Smooth muscle cell (in vitro differentiated cells): Measurements from ENCODE around the gene TUBGCP2. TPM values are rescaled to one million over a fixed set of nuclear protein-coding genes. Genes with fewer than 3 reads are reported as not detected.

ENCODE experiments used
- DNase-seq: peaks from one replicate; lab custom pipeline; 2025; ENCODE audit not compliant: unreplicated experiment; lab: John Stamatoyannopoulos, UW
- H2AFZ ChIP-seq: fragments of 200-600 bp; sonication (generic); 2 replicates; pipeline ENCODE4 v1.6.0; 2016; ENCODE audit warnings: antibody characterized with exemption, low read depth, mild to moderate bottlenecking
- H3F3A ChIP-seq: fragments of 200-600 bp; sonication (generic); 2 replicates; pipeline ENCODE4 v1.6.0; 2017; ENCODE audit warnings: antibody characterized with exemption, low read depth
- H3K27ac ChIP-seq: fragments of 200-600 bp; sonication (generic); 2 replicates; pipeline ENCODE4 v1.5.1; 2016; ENCODE audit warnings: low read depth, mild to moderate bottlenecking
- H3K27me3 ChIP-seq: fragments of 200-600 bp; sonication (generic); 2 replicates; pipeline ENCODE4 v1.6.1; 2016; ENCODE audit warnings: low read depth, mild to moderate bottlenecking
- H3K36me3 ChIP-seq: fragments of 200-600 bp; sonication (generic); 2 replicates; pipeline ENCODE4 v1.5.1; 2016; ENCODE audit warnings: low read depth
- H3K4me1 ChIP-seq: fragments of 200-600 bp; sonication (generic); 2 replicates; pipeline ENCODE4 v1.5.1; 2016; ENCODE audit warnings: low read depth
- H3K4me2 ChIP-seq: fragments of 200-600 bp; sonication (generic); 2 replicates; pipeline ENCODE4 v1.6.0; 2016; ENCODE audit warnings: mild to moderate bottlenecking
- H3K4me3 ChIP-seq: fragments of 200-600 bp; sonication (generic); 2 replicates; pipeline ENCODE4 v1.5.1; 2016; ENCODE audit warnings: mild to moderate bottlenecking
- H3K79me2 ChIP-seq: fragments of 200-600 bp; sonication (generic); 2 replicates; pipeline ENCODE4 v1.6.0; 2016; ENCODE audit warnings: low read depth, mild to moderate bottlenecking
- H3K9ac ChIP-seq: fragments of 200-600 bp; sonication (generic); 2 replicates; pipeline ENCODE4 v1.6.0; 2016; ENCODE audit warnings: low read depth
- H3K9me3 ChIP-seq: fragments of 200-600 bp; sonication (generic); replicated peaks from 2 replicates; pipeline ENCODE4 v1.5.1; 2016; ENCODE audit warnings: low read depth
- H4K20me1 ChIP-seq: fragments of 200-600 bp; sonication (generic); 2 replicates; pipeline ENCODE4 v1.6.0; 2016; ENCODE audit warnings: low read depth
- CTCF ChIP-seq: fragments of 200-600 bp; sonication (generic); IDR thresholded peaks from 2 replicates; pipeline ENCODE4 v1.5.1; 2017; ENCODE audit warnings: borderline replicate concordance, mild to moderate bottlenecking, antibody characterized with exemption; ENCODE audit not compliant: insufficient read depth, poor library complexity, severe bottlenecking
- WGBS: methylation state at CpG from one replicate; pipeline ENCODE4 v1.1.7; 2016; ENCODE audit warnings: low lambda C conversion rate; 5-methylcytosine and 5-hydroxymethylcytosine counted together
- polyA plus RNA-seq: library from polyadenylated mRNA; unstranded; fragments of >200 nt; fragmentation: Nextera tagmentation; extraction: Ambion mirVana; gene quantifications from 2 replicates; pipeline ENCODE4 v1.2.1, GENCODE V29; 2016
- total RNA-seq: library from RNA; depleted of rRNA; stranded (reverse); fragments of >200 nt; gene quantifications from 2 replicates; pipeline ENCODE4 v1.2.3, GENCODE V29; 2014

Gene TUBGCP2
- total and polyA plus RNA-seq, 2 experiments from 2014 or later = 39.5 to 40.5 TPM

- H3K9ac ChIP-seq = no peak overlapping the region
- no peak overlapping the region for H3K27ac ChIP-seq
- 89% methylated on average over 15 of the region's 15 CpGs for WGBS
Observed at GRCh38 chr10:133328358-133329343, 20.0 kb upstream of the TUBGCP2 start.

GRCh38 chr10:133327651-133328357, 19.1 kb upstream of the TUBGCP2 start:
- Histone ChIP-seq H2AFZ (no peak overlapping the region), H3K9ac (no peak overlapping the region), H3K27ac (no peak overlapping the region), H3F3A (no peaks in the 10 kb centered on the region), H4K20me1 (no peaks in the 10 kb centered on the region), H3K27me3 (peaks cover 54% of the 10 kb centered on the region), H3K36me3 (no peaks in the 10 kb centered on the region), H3K79me2 (no peaks in the 10 kb centered on the region), H3K4me3 (no peak overlapping the region), H3K4me1 (peaks cover 12% of the 10 kb centered on the region), H3K9me3 (no peaks in the 10 kb centered on the region), H3K4me2 (no peak overlapping the region)
- WGBS = 69% methylated on average over 12 of the region's 12 CpGs
- DNase-seq = no peak
- TF ChIP-seq CTCF = no peak

More at GRCh38 chr10:133328358-133329343, 20.0 kb upstream of the TUBGCP2 start:
- peaks cover 12% of the 10 kb centered on the region for H3K4me1 ChIP-seq
- no peak for TF ChIP-seq CTCF
- no peak overlapping the region for H2AFZ ChIP-seq
- no peak overlapping the region for H3K4me2 ChIP-seq
- H3K9me3 ChIP-seq = no peaks in the 10 kb centered on the region
- no peak for DNase-seq
- no peaks in the 10 kb centered on the region for H4K20me1 ChIP-seq
- peaks cover 60% of the 10 kb centered on the region for H3K27me3 ChIP-seq
- no peaks in the 10 kb centered on the region for H3K79me2 ChIP-seq
- no peaks in the 10 kb centered on the region for H3F3A ChIP-seq
- H3K4me3 ChIP-seq = no peak overlapping the region
- no peaks in the 10 kb centered on the region for H3K36me3 ChIP-seq

GRCh38 chr10:133326745-133327650, 18.3 kb upstream of the TUBGCP2 start:
- Histone ChIP-seq H4K20me1 (no peaks in the 10 kb centered on the region), H3K9ac (no peak overlapping the region), H3K4me1 (peaks cover 12% of the 10 kb centered on the region), H3K36me3 (no peaks in the 10 kb centered on the region), H2AFZ (no peak overlapping the region), H3K27me3 (peaks cover 46% of the 10 kb centered on the region), H3K27ac (no peak overlapping the region), H3K4me2 (no peak overlapping the region), H3K9me3 (no peaks in the 10 kb centered on the region), H3K4me3 (no peak overlapping the region), H3K79me2 (no peaks in the 10 kb centered on the region), H3F3A (no peaks in the 10 kb centered on the region)
- WGBS = 75% methylated on average over 28 of the region's 28 CpGs
- TF ChIP-seq CTCF = no peak
- no peak for DNase-seq
